Measurements from ENCODE around the gene TLE1. TPM values are rescaled to one million over a fixed set of nuclear protein-coding genes. Genes with fewer than 3 reads are reported as not detected.

The TLE1 gene
- total RNA-seq, 1 donor from 2014 or later: 75.1 TPM

DNA sequence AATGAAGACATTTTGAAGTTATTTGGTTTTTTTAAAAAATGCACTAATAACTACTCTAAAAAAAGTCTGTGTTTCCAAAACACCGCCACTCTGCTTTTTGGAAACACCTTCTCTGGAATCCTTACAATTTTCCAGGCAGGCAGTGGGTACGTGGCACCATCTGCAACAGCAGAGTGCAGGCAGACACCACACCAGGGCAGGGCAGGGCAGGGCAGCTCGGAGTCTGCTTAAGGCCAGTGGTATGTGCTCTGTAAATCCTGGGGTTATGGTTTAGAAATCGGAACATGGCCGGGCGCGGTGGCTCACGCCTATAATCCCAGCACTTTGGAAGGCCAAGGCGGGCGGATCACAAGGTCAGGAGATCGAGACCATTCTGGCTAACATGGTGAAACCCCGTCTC lies 97.6 kb downstream of the TLE1 start:
- peaks cover 3 to 59% of the 10 kb centered on the region in 2 donors for H3K36me3 ChIP-seq
- H3K9me3 ChIP-seq: no peaks in the 10 kb centered on the region
- H3K4me1 ChIP-seq: no peaks in the 10 kb centered on the region
- no peak overlapping the region for H3K4me3 ChIP-seq
- no peak overlapping the region for H3K27ac ChIP-seq
- no peak for DNase-seq (ENCODE audit: extremely low spot score in 2 of 2)
- intact Hi-C loops (cut with DNase I): loop anchor here (10.0 kb wide), 1 partner anchor 93 kb away; the partner anchor contains the start of gene TLE1
- TF ChIP-seq CTCF (IDR thresholded peaks at IDR 0.05) (no peak), POLR2A (IDR thresholded peaks at IDR 0.05) (no peak), POLR2AphosphoS5 (IDR thresholded peaks at IDR 0.05; ENCODE audit: insufficient read depth in 1 of 2, low read depth in 1 of 2) (no peak)
- no peaks in the 10 kb centered on the region for H3K27me3 ChIP-seq

GRCh38 chr9:81590688-81591087 lies 98.7 kb downstream of the TLE1 start:
- no peak for TF ChIP-seq POLR2A (IDR thresholded peaks at IDR 0.05)
- no peaks in the 10 kb centered on the region for H3K9me3 ChIP-seq
- DNase-seq (ENCODE audit: extremely low spot score in 2 of 2): no peak
- H3K4me3 ChIP-seq: no peak overlapping the region
- H3K36me3 ChIP-seq: peaks cover 3 to 66% of the 10 kb centered on the region in 2 donors
- H3K27ac ChIP-seq: no peak overlapping the region
- intact Hi-C loops (cut with DNase I): loop anchor here (10.0 kb wide), 1 partner anchor 94 kb away; the partner anchor contains the start of gene TLE1
- no peaks in the 10 kb centered on the region for H3K4me1 ChIP-seq
- no peaks in the 10 kb centered on the region for H3K27me3 ChIP-seq

GRCh38 chr9:81589819-81590218 lies 99.5 kb downstream of the TLE1 start:
- intact Hi-C loops (cut with DNase I): loop anchor here (10.0 kb wide), 1 partner anchor 95 kb away; the partner anchor contains the start of gene TLE1

DNA sequence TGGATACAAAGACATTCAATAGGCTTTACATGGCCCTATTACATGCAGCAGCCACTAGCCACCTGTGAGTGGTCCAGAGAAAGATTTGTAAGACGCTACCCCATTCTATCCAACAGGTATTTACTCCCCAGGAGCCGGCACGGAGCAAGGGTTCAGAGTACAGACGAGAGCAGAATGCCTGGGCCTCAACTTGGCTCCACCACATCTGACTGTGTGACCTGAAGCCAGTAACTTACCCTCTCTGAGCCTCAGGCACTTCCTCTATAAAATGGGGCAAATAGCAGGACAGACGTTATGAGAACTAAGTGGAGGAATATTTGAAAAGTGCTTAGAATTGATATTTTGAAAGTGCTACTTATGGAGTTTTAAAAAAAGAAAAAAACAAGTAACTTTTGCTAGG lies 100.0 kb downstream of the TLE1 start:
- DNase-seq (ENCODE audit: extremely low spot score in 2 of 2): no peak
- no peaks in the 10 kb centered on the region for H3K4me1 ChIP-seq

More at GRCh38 chr9:81589819-81590218, 99.5 kb downstream of the TLE1 start:
- Histone ChIP-seq H3K27me3 (no peaks in the 10 kb centered on the region), H3K4me3 (no peak overlapping the region), H3K36me3 (peaks cover 3 to 66% of the 10 kb centered on the region in 2 donors), H3K9me3 (no peaks in the 10 kb centered on the region), H3K27ac (no peak overlapping the region), H3K4me1 (no peaks in the 10 kb centered on the region)
- TF ChIP-seq CTCF (IDR thresholded peaks at IDR 0.05) (no peak), POLR2A (IDR thresholded peaks at IDR 0.05) (no peak), POLR2AphosphoS5 (IDR thresholded peaks at IDR 0.05; ENCODE audit: insufficient read depth in 1 of 2, low read depth in 1 of 2) (no peak)
- no peak for DNase-seq (ENCODE audit: extremely low spot score in 2 of 2)

DNA sequence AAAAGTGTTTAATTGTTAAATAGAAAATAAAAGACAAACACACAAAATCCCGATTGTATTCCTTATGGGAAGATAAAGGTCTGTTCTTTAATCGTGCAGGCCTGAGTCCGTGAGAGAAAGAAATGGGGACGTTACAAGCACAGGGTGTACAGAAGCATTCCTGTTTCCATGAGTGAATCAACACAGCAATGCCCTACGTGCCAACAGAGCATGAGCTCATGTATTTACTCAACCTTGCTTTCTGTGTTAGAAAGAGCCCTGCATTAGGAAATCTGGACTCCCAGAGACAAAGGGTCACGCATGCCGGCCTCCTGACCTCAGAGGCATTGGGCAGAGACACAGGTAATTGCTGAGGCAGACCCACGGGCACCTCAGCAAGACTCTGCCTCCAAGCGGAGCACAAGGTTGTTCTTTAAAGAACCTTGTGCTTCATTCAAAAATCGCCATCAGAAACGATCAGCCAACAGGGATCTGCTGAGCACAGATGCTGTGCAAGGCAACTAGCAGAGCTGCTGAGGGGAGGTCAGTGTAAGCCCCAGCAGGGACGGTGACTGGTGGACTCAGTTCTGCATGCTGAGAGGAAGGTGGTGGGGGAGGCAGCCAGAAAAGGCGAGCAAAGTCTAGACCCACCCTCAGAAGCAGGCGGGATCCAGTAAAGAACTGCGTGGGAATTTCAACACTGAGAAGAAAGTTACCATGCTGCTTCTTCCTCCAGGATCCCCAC lies 101.0 kb downstream of the TLE1 start:
- Histone ChIP-seq H3K4me1 (no peaks in the 10 kb centered on the region), H3K36me3 (peaks cover 3 to 75% of the 10 kb centered on the region in 2 donors), H3K4me3 (no peak overlapping the region), H3K9me3 (no peaks in the 10 kb centered on the region), H3K27me3 (no peaks in the 10 kb centered on the region), H3K27ac (no peak overlapping the region)
- DNase-seq (ENCODE audit: extremely low spot score in 2 of 2): no peak
- intact Hi-C loops (cut with DNase I): no loop called here
- TF ChIP-seq POLR2AphosphoS5 (IDR thresholded peaks at IDR 0.05; ENCODE audit: insufficient read depth in 1 of 2, low read depth in 1 of 2) (peak in 1 of 2 donors; percentile 67), CTCF (IDR thresholded peaks at IDR 0.05) (no peak), POLR2A (IDR thresholded peaks at IDR 0.05) (no peak)

More for the DNA sequence above, 100.0 kb downstream of the TLE1 start:
- Histone ChIP-seq H3K9me3 (no peaks in the 10 kb centered on the region), H3K27me3 (no peaks in the 10 kb centered on the region), H3K36me3 (peaks cover 3 to 65% of the 10 kb centered on the region in 2 donors), H3K4me3 (no peak overlapping the region), H3K27ac (no peak overlapping the region)
- no peak for TF ChIP-seq POLR2AphosphoS5 (IDR thresholded peaks at IDR 0.05; ENCODE audit: insufficient read depth in 1 of 2, low read depth in 1 of 2)
- no peak for TF ChIP-seq POLR2A (IDR thresholded peaks at IDR 0.05)
- TF ChIP-seq CTCF (IDR thresholded peaks at IDR 0.05): no peak
- intact Hi-C loops (cut with DNase I): no loop called here
